CD4-positive, alpha-beta T cell treated with Interleukin-10 for 1 hour (primary cell): ENCODE data around the gene SELENOW.
"Not testable (repeated sequence)": the region's sequence is repeated elsewhere in the genome, so short reads cannot be mapped to it uniquely, and the experiment has no call there.

ENCODE experiments used
- DNase-seq: peaks from one replicate; pipeline ENCODE4 v3.0.0-alpha.2; 2020

Gene SELENOW

GRCh38 chr19:47786566-47786965 is 8.1 kb downstream of the SELENOW start:
- no peak for DNase-seq

GRCh38 chr19:47787307-47787706 is 8.8 kb downstream of the SELENOW start:
- not testable (repeated sequence) for DNase-seq

- DNase-seq: not testable (repeated sequence)
Observed at GRCh38 chr19:47789811-47790210, 11.3 kb downstream of the SELENOW start.

- DNase-seq: peak; percentile 79
Observed at GRCh38 chr19:47790398-47790814, 11.9 kb downstream of the SELENOW start.

GRCh38 chr19:47792616-47793015 is 14.1 kb downstream of the SELENOW start:
- no peak for DNase-seq

- no peak for DNase-seq
Observed at GRCh38 chr19:47794526-47794925, 16.0 kb downstream of the SELENOW start.

GRCh38 chr19:47796785-47797184 is 18.3 kb downstream of the SELENOW start:
- DNase-seq: no peak

GRCh38 chr19:47797996-47798903 is 19.7 kb downstream of the SELENOW start:
- DNase-seq: no peak

GRCh38 chr19:47798904-47799266 is 20.4 kb downstream of the SELENOW start:
- no peak for DNase-seq

- DNase-seq: no peak
Observed at GRCh38 chr19:47801270-47801669, 22.8 kb downstream of the SELENOW start.

- no peak for DNase-seq
Observed at GRCh38 chr19:47802521-47803043, 24.1 kb downstream of the SELENOW start.

GRCh38 chr19:47803148-47803547 is 24.6 kb downstream of the SELENOW start:
- DNase-seq: not testable (repeated sequence)

GRCh38 chr19:47803671-47804070 is 25.2 kb downstream of the SELENOW start:
- DNase-seq: not testable (repeated sequence)

- not testable (repeated sequence) for DNase-seq
Observed at GRCh38 chr19:47804451-47804850, 25.9 kb downstream of the SELENOW start, which contains the start of gene TPRX1. Gene TPRX1, minus strand, starts transcription at chr19:47804551. Its CDS starts 12 bp downstream, at chr19:47804539.

- DNase-seq: no peak
Observed at GRCh38 chr19:47805313-47805712, 26.8 kb downstream of the SELENOW start.

GRCh38 chr19:47806435-47806834 is 27.9 kb downstream of the SELENOW start:
- DNase-seq: no peak

GRCh38 chr19:47813304-47813994 is 34.9 kb downstream of the SELENOW start:
- DNase-seq: peak; percentile 70

GRCh38 chr19:47813995-47814328 is 35.5 kb downstream of the SELENOW start:
- DNase-seq: no peak

- not testable (repeated sequence) for DNase-seq
Observed at GRCh38 chr19:47816270-47816669, 37.8 kb downstream of the SELENOW start.

GRCh38 chr19:47818221-47818620 is 39.7 kb downstream of the SELENOW start:
- not testable (repeated sequence) for DNase-seq

- DNase-seq: no peak
Observed at GRCh38 chr19:47819858-47820257, 41.4 kb downstream of the SELENOW start.

- DNase-seq: no peak
Observed at GRCh38 chr19:47820410-47820809, 41.9 kb downstream of the SELENOW start.

GRCh38 chr19:47821460-47822020 is 43.0 kb downstream of the SELENOW start, which contains the start of gene CRX:
Gene CRX, plus strand, starts transcription at chr19:47821937. Its CDS starts 12,507 bp downstream, at chr19:47834444.
- DNase-seq: no peak
